HG02938 (cell line): ENCODE data around the gene SLC35G3.
"Not testable (repeated sequence)": the region's sequence is repeated elsewhere in the genome, so short reads cannot be mapped to it uniquely, and the experiment has no call there.

ENCODE experiments used
- ATAC-seq: cut with Tn5 transposase; IDR thresholded peaks from one replicate; pipeline ENCODE4 v1.9.1; 2021; ENCODE audit warnings: mild to moderate bottlenecking, moderate library complexity; ENCODE audit not compliant: unreplicated experiment

Gene SLC35G3

GRCh38 chr17:35194001-35194400 lies at the start of gene SLC35G3:
Gene SLC35G3, minus strand, starts transcription at chr17:35194393. Its CDS starts 86 bp downstream, at chr17:35194307.
- ATAC-seq = not testable (repeated sequence)

DNA sequence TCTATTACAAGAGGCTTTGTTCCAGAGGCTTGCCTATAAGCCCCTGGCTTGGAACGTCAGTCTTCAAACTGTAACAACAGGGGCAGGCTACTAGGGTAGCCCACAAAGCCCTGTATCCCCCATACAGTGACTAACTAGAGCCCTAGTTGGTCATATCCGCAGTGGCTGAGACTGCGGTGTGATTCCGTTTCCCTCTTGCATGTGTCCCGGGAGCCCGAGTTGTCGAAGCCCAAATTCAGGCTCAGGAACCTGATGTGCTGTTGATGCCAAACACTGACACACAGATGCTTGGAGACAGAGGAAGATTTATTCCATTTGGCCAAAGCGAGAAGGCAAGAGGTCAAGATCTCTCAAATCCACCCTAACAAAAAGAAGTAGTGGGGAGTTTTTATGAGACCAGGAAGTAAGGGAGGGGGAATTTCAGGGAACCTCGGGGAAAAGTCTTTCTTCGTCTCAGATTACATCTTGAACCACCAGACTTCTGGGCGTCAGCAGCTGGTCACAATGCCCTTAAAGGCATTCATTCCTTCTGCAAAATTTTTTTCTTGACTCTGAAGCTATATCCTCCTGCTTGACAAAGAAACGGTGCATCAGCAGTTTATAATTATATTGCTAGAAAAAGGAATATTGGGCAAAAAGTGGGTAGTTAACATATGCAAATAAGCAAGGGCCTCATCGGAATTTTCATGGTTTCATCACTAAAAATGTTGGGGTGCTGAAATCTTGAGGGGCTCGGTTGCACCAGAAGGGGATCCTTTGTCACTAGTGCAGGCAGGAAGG lies 49.6 kb upstream of the SLC35G3 start:
- ATAC-seq = peak; percentile 18

DNA sequence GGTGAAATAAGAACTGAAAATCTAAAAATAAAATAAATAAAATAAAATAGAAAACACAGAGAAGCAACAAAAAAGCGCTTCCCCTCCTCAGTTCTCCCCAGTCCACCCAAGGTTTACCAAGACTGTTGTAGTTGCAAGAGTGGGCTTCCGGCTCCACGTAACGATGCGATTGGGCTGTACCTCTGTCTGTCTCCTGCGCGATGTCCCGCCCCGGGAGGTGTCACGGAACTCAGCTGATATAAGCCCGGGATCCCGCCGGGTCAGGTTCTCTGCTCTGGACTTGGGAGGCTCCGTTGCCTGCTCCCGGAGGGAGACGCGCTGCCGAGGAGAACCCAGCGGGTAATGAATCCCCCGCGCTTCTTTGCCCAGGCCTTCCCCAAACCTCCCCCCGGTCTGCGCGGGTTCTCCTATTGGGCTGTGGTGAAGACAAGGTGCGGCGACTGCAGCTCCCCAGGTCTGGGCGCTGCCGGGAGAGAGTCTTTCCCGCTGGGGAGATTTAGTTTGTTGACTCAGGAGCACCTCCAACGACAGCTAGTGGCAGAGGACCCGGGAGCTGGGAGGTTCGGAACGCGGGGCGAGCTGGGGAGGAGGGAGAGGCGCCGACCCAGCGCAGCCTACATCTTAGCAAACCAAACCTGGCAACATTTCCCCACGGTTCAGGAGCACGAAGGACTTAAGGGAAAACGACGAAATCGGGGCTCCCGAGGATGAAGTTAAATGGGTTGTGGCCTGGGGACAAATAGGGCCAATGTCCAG lies 48.8 kb upstream of the SLC35G3 start, which contains the start of gene SLFN5:
Gene SLFN5, plus strand, starts transcription at position 268 of the 756 bp plus-strand sequence. CDS start 15,619 bp downstream, outside the sequence.
- ATAC-seq = peak; percentile 79

DNA sequence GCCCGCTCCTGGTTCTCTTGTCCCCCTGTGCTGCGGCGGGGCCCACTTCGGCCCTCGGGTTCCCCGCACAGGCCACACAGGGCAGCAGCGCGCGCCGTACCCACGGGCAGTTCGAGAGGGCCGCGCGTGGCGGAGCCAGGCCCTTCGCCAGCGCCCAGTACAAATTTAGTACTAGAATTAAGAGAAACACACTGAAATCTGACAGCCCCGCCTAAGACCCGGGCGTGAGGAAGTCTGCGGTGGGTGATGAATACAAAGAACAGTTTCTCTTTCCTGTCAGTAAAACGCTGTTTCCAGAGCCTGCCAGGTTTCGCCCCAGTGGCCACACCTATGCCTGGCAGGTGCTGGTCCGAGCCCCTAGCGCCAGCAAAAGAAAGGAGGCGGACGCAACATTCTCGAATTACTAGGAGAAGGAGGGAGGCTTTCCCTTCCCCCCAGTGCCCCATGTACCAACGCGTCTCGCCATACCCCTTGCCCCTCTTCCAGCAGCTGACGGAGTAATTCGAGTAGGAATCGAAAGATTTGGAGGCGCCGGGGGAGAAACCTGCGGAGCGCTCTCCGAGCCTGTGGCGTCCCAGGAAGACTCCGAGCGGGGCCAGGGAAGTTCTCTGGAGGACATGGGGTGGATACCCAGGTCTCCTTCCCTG lies 48.1 kb upstream of the SLC35G3 start:
- peak; percentile 63 for ATAC-seq

DNA sequence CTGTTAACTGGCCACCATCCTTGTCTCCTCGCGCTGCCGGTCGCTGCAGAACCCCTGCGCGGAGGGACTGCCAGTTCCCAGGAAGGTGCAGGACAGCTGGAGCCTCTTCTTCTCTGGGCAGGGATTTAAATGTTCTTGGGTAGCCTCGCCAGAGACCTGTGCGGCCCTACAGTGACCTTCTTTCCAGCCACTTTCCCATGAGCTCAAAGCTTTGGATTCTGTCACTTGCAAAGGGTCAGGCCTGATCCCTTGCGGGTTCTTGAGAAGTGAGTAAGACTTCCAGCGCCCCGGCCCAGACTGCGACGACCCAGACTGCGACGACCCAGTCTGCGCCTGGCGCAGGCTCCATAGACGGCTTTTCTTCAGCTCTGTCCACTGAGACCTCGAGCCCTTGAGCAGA lies 47.3 kb upstream of the SLC35G3 start:
- ATAC-seq = no peak

GRCh38 chr17:35240861-35241260 lies 46.7 kb upstream of the SLC35G3 start:
- no peak for ATAC-seq

DNA sequence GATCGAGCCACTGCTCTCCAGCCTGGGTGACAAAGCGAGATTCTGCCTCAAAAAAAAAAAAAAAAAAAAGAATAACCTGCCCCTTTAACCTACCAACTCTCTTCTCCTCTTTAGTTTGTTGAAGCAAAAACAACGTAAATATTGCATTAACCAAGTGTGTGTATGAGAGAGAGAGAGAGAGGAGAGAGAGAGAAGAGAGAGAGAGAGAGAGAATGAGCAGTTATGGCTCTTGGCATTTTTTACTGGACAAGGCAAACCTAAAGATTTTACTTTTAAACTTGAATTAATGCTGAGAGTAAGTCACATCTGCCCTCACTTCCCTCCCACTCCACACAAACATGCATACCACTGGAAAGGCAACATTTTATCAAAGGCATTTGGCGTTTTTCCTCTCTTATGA lies 45.6 kb upstream of the SLC35G3 start:
- no peak for ATAC-seq

- no peak for ATAC-seq
Measured at GRCh38 chr17:35238821-35239220, 44.6 kb upstream of the SLC35G3 start.

DNA sequence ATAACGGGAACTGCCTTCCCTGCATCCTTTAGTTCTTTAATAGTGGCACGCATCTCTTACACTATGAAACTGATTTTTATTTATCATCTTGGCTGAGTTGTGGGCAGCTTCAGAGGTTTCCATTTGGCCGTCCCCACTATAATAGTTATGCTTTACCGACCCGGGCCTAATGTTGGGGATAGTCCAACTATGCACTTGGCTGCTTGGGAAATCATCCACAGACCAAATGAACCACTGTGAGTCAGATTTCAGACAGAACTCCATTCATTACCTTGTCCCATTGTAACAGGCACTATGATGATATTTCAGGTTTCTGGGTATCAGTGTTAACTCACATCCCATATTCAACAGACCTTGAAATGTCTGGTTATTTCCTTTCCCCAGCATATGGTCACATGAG lies 42.6 kb upstream of the SLC35G3 start:
- no peak for ATAC-seq

- ATAC-seq = no peak
Measured at GRCh38 chr17:35235917-35236316, 41.7 kb upstream of the SLC35G3 start.

DNA sequence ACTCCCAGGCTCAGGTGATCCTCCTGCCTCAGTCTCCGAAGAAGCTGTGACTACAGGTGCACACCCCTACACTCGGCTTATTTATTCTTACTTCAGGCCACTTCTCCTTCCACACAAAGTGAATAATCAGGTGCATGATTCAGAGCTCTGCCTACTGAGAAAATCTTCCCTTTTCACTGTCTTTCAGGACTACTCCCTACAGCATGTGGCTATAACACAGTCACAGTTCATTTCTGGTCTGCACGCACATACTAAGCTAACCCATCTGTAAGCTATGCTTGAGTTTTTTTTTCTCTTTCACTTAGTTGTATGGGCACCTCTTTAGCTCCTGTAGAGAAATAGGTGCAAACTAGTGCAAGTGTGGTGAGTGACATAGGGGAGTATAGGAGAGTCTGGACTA lies 41.1 kb upstream of the SLC35G3 start:
- ATAC-seq = no peak

GRCh38 chr17:35234315-35234714 lies 40.1 kb upstream of the SLC35G3 start:
- ATAC-seq = not testable (repeated sequence)

GRCh38 chr17:35229638-35230037 lies 35.4 kb upstream of the SLC35G3 start:
- no peak for ATAC-seq

DNA sequence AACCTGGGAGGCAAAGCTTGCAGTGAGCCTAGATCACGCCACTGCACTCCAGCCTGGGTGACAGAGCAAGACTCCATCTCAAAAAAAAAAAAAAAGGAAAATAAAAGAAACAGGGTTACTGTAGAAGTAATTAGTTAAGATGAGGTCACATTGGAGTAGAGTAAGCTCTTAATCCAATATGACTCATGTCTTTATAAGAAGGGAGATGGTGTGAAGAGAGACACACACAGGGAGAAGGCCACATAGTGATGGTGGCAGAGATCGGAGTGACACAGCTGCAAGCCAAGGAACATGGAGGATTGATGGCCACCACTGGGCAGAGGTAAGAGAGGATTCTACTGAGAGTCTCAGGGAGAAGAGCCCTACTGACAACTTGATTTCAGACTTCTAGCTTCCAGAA lies 33.4 kb upstream of the SLC35G3 start:
- no peak for ATAC-seq

DNA sequence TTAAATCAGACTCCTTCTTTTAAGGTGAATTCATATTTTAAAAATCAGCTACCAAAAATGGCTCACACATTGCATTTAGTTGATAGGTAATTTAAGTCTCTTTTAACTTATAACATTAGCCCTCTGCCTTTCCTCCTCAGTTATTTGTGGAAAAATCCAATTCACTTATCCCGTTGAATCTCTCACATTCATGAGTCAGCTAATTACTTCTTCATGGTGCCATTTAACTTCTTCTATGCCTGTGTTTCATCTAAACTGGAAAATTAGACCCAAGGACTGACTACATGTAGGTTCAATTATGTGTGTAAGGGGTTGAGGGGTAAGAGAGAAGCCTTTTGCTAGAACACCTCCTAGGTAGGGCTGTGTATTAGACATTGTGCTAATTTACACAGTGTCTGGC lies 30.2 kb upstream of the SLC35G3 start:
- no peak for ATAC-seq

GRCh38 chr17:35222452-35222851 lies 28.3 kb upstream of the SLC35G3 start:
- ATAC-seq = no peak

- no peak for ATAC-seq
Measured at GRCh38 chr17:35218915-35219314, 24.7 kb upstream of the SLC35G3 start.

- no peak for ATAC-seq
Measured at GRCh38 chr17:35217107-35217506, 22.9 kb upstream of the SLC35G3 start.

DNA sequence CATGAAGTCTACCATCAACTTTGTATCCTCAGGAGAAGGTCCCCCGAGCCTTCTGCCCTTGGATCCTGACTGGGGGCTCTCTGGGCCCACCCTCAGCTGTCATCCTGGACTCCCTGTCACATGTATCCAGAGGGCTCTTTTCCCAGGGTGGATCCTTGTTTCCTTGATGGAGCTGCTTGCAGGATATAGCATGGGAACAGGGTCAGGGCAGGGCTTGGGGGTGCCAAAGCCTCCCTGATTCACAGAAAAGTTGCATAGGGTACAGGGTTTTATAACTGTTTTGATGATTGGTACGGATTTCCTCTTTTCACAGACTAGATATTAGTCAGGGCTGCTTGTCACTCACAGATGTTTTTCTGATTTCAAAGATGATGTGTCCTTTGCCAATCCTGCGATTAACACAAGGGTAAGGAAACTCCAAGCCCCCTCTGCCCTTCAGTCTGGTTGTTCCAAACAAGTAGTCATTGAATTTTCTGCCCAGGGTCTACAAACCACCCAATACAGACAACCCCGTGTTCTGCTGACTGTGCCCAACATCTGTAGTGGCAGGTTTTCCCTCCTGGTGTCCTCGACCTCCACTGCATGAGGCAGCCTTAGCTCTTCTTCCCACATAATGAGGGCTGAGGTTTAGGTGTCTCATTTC lies 20.6 kb upstream of the SLC35G3 start:
- ATAC-seq = no peak

DNA sequence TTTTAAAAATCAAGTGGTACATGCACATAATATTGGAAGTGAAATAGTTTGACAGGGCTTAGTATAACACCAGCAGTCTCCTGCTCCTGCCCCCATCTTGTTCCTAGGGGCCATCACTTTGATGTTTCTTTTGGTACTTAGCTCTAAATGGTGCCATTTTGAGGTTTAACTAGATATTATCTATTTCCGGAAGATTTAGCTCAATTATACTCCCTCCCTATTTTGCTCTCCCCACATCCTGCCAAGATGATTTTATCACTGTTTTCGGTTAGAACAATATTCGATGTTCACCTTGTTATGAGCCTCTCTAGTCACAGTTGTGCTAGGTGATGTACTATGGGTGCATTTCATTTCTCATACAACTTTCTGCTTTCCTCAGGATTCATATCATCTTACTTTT lies 20.0 kb upstream of the SLC35G3 start:
- ATAC-seq = no peak

- ATAC-seq = no peak
Measured at GRCh38 chr17:35213412-35213940, 19.3 kb upstream of the SLC35G3 start.
